IMR-90 (cell line): ENCODE measurements around the gene TNK1. TPM values are rescaled to one million over a fixed set of nuclear protein-coding genes. Genes with fewer than 3 reads are reported as not detected.

Source experiments
- ATAC-seq: fragments of 200-7000 bp; cut with Tn5 transposase; 2 replicates; pipeline ENCODE4 v1.9.1; 2020; ENCODE audit warnings: low read depth, mild to moderate bottlenecking, moderate library complexity
- BruUV-seq: library from RNA; stranded (reverse); fragments of 400-500 nt; replicated peaks from 2 replicates; lab custom pipeline; 2021; lab: Mats Ljungman, UMichigan
- CTCF ChIA-PET: fragments of 300-600 bp; formaldehyde crosslinking; extraction: SDS; loops from one replicate; lab custom pipeline; 2021; ENCODE audit warnings: antibody characterized with exemption; lab: Yijun Ruan, JAX
- POLR2A ChIA-PET: fragments of 300-600 bp; sonication (Branson Sonifier 250); formaldehyde crosslinking; loops from one replicate; lab custom pipeline; 2022; ENCODE audit warnings: antibody characterized with exemption; ENCODE audit not compliant: unreplicated experiment; lab: Charles Lee
- DNase-seq: peaks from one replicate; pipeline ENCODE4 v3.0.0; 2013
- H2AFZ ChIP-seq: replicated peaks from 2 replicates; pipeline ENCODE3; 2013; ENCODE audit warnings: low read length, mild to moderate bottlenecking; ENCODE audit not compliant: poor library complexity
- H2AK5ac ChIP-seq: 2 replicates; pipeline ENCODE4 v1.6.1; 2013; ENCODE audit warnings: low read depth, low read length, inconsistent platforms
- H2AK9ac ChIP-seq: replicated peaks from 2 replicates; pipeline ENCODE3; 2013; ENCODE audit warnings: mild to moderate bottlenecking, low read depth, low read length, moderate library complexity; ENCODE audit not compliant: poor library complexity
- H2BK120ac ChIP-seq: 2 replicates; pipeline ENCODE4 v1.6.1; 2013; ENCODE audit warnings: low read depth, low read length, inconsistent platforms
- H2BK15ac ChIP-seq: 3 replicates; pipeline ENCODE4 v1.6.1; 2013; ENCODE audit warnings: low read depth, low read length, inconsistent platforms
- H2BK20ac ChIP-seq: 2 replicates; pipeline ENCODE4 v1.6.1; 2013; ENCODE audit warnings: low read depth, mild to moderate bottlenecking, inconsistent platforms, low read length, moderate library complexity
- H2BK5ac ChIP-seq: 2 replicates; pipeline ENCODE4 v1.6.1; 2013; ENCODE audit warnings: mild to moderate bottlenecking, low read depth, low read length, inconsistent platforms; ENCODE audit not compliant: poor library complexity, severe bottlenecking
- H3K14ac ChIP-seq: replicated peaks from 2 replicates; pipeline ENCODE4 v1.6.1; 2013; ENCODE audit warnings: low read depth, low read length, inconsistent platforms
- H3K18ac ChIP-seq: 2 replicates; pipeline ENCODE4 v1.6.1; 2013; ENCODE audit warnings: low read depth, low read length, control low read depth
- H3K23ac ChIP-seq: 2 replicates; pipeline ENCODE4 v1.6.1; 2013; ENCODE audit warnings: low read depth, low read length, inconsistent platforms
- H3K27ac ChIP-seq: 2 replicates; pipeline ENCODE4 v1.5.1; 2013; ENCODE audit warnings: mild to moderate bottlenecking, control low read depth, low read length; ENCODE audit not compliant: insufficient read depth
- H3K27me3 ChIP-seq: 2 replicates; pipeline ENCODE4 v1.6.1; 2013; ENCODE audit warnings: low read length; ENCODE audit not compliant: control insufficient read depth, insufficient read depth
- H3K36me3 ChIP-seq: 2 replicates; pipeline ENCODE4 v1.6.1; 2013; ENCODE audit warnings: low read length, mixed read lengths; ENCODE audit not compliant: control insufficient read depth, insufficient read depth
- H3K4ac ChIP-seq: 2 replicates; pipeline ENCODE4 v1.6.1; 2013; ENCODE audit warnings: low read depth, low read length, inconsistent platforms
- H3K4me1 ChIP-seq: 2 replicates; pipeline ENCODE4 v1.6.1; 2013; ENCODE audit warnings: low read length, mixed read lengths; ENCODE audit not compliant: control insufficient read depth, insufficient read depth
- H3K4me2 ChIP-seq: 2 replicates; pipeline ENCODE4 v1.6.1; 2013; ENCODE audit warnings: low read depth, mild to moderate bottlenecking, control low read depth, low read length, moderate library complexity
- H3K4me3 ChIP-seq: 2 replicates; pipeline ENCODE4 v1.5.1; 2013; ENCODE audit warnings: low read depth, mild to moderate bottlenecking, control low read depth, low read length, moderate library complexity; ENCODE audit not compliant: insufficient read depth
- H3K56ac ChIP-seq: 2 replicates; pipeline ENCODE4 v1.6.1; 2013; ENCODE audit warnings: low read length, inconsistent platforms; ENCODE audit not compliant: insufficient read depth; ENCODE audit errors: extremely low read depth
- H3K79me1 ChIP-seq, 2 experiments: 2 replicates each; pipeline ENCODE4 v1.6.1; 2013; ENCODE audit warnings: low read length in 2 of 2, inconsistent platforms in 1 of 2, low read depth in 1 of 2
- H3K9ac ChIP-seq: 2 replicates; pipeline ENCODE4 v1.6.1; 2013; ENCODE audit warnings: low read depth, low read length, control low read depth
- H3K9me1 ChIP-seq: 2 replicates; pipeline ENCODE4 v1.6.1; 2013; ENCODE audit warnings: low read length, inconsistent platforms; ENCODE audit not compliant: insufficient read depth
- H3K9me3 ChIP-seq: 2 replicates; pipeline ENCODE4 v1.6.1; 2013; ENCODE audit warnings: low read length; ENCODE audit not compliant: control insufficient read depth, insufficient read depth
- H4K20me1 ChIP-seq: 2 replicates; pipeline ENCODE4 v1.6.1; 2013; ENCODE audit warnings: low read length, inconsistent platforms; ENCODE audit not compliant: insufficient read depth
- H4K5ac ChIP-seq: 2 replicates; pipeline ENCODE4 v1.6.1; 2013; ENCODE audit warnings: mild to moderate bottlenecking, low read depth, low read length, control low read depth
- H4K8ac ChIP-seq, 2 experiments: 2 replicates each; pipeline ENCODE4 v1.6.1; 2013; ENCODE audit warnings: low read depth in 2 of 2, low read length in 2 of 2, control low read depth in 1 of 2, inconsistent platforms in 1 of 2
- H4K91ac ChIP-seq: 2 replicates; pipeline ENCODE4 v1.6.1; 2013; ENCODE audit warnings: low read depth, low read length, inconsistent platforms; ENCODE audit not compliant: insufficient read depth
- BHLHE40 ChIP-seq: fragments of 150-350 bp; IDR thresholded peaks from 2 replicates; pipeline ENCODE4 v1.6.1; 2016; ENCODE audit warnings: mild to moderate bottlenecking, low read depth, low read length
- CEBPB ChIP-seq: IDR thresholded peaks from 2 replicates; pipeline ENCODE4 v1.6.1; 2012; ENCODE audit warnings: low read depth, low read length, improper control_type of control experiment
- CHD1 ChIP-seq: IDR thresholded peaks from 2 replicates; pipeline ENCODE4 v1.6.1; 2012; ENCODE audit warnings: low read depth, low read length, improper control_type of control experiment
- ELK1 ChIP-seq: fragments of 150-350 bp; IDR thresholded peaks from 2 replicates; pipeline ENCODE4 v1.6.1; 2016; ENCODE audit warnings: low read depth, mild to moderate bottlenecking, low read length, moderate library complexity, borderline replicate concordance
- MAZ ChIP-seq: IDR thresholded peaks from 2 replicates; pipeline ENCODE4 v1.6.1; 2012; ENCODE audit warnings: low read depth, mild to moderate bottlenecking, low read length, improper control_type of control experiment, moderate library complexity, borderline replicate concordance
- MXI1 ChIP-seq: IDR thresholded peaks from 2 replicates; pipeline ENCODE4 v1.6.1; 2012; ENCODE audit warnings: low read depth, mild to moderate bottlenecking, low read length, moderate library complexity, borderline replicate concordance
- NFE2L2 ChIP-seq: fragments of 150-350 bp; IDR thresholded peaks from 2 replicates; pipeline ENCODE4 v1.6.1; 2016; ENCODE audit warnings: low read depth, mild to moderate bottlenecking, low read length
- POLR2A ChIP-seq: IDR thresholded peaks from 2 replicates; pipeline ENCODE4 v1.6.1; 2012; ENCODE audit warnings: mild to moderate bottlenecking, low read depth, low read length
- RAD21 ChIP-seq: IDR thresholded peaks from 2 replicates; pipeline ENCODE4 v1.6.1; 2012; ENCODE audit warnings: low read length, improper control_type of control experiment
- RCOR1 ChIP-seq: IDR thresholded peaks from 2 replicates; pipeline ENCODE4 v1.6.1; 2012; ENCODE audit warnings: mild to moderate bottlenecking, low read length, improper control_type of control experiment; ENCODE audit not compliant: insufficient replicate concordance
- RFX5 ChIP-seq: IDR thresholded peaks from 2 replicates; pipeline ENCODE4 v1.8.0; 2012; ENCODE audit warnings: low read depth, mild to moderate bottlenecking, low read length, moderate library complexity
- SMC3 ChIP-seq: fragments of 150-350 bp; IDR thresholded peaks from 2 replicates; pipeline ENCODE4 v1.6.1; 2016; ENCODE audit warnings: low read depth, mild to moderate bottlenecking, antibody characterized with exemption, low read length, moderate library complexity
- WGBS, 2 experiments: methylation state at CpG; one replicate each; pipeline versions ENCODE4 v1.1.5 to v1.1.7; 2013; ENCODE audit warnings: missing lambda C conversion rate in 2 of 2; ENCODE audit not compliant: insufficient read length in 1 of 2; ENCODE audit errors: extremely low coverage in 2 of 2; 5-methylcytosine and 5-hydroxymethylcytosine counted together
- dilution Hi-C: fragments of 300-500 bp; cut with HindIII; formaldehyde crosslinking; loops from one replicate; pipeline ENCODE4 v1.14.3; 2018; ENCODE audit warnings: low sequenced_read_pairs; ENCODE audit not compliant: unreplicated experiment
- in situ Hi-C: fragments of 300-500 bp; cut with MboI; formaldehyde crosslinking; loops from 3 replicates; pipeline ENCODE4 v1.14.3; 2019; ENCODE audit warnings: low sequenced_read_pairs, inconsistent platforms, mixed read lengths
- intact Hi-C: fragments of 100-400 bp; cut with micrococcal nuclease; formaldehyde crosslinking; loops from 2 replicates; pipeline ENCODE4 v1.10.0; 2022
- polyA plus RNA-seq, 3 experiments: library from polyadenylated mRNA; depleted of rRNA; stranded (reverse); fragments of >200 nt; gene quantifications; 2 replicates each; pipeline ENCODE4 v1.2.3, GENCODE V29; 2012; ENCODE audit warnings: low replicate concordance in 1 of 3
- total RNA-seq: library from RNA; depleted of rRNA; stranded (reverse); fragments of >200 nt; gene quantifications from 2 replicates; pipeline ENCODE4 v1.2.3, GENCODE V29; 2012
- TF ChIP-seq, protein P1 (sequence below): conservative IDR thresholded peaks from 2 replicates; pipeline ENCODE4 v1.5.1; 2012; ENCODE audit warnings: mild to moderate bottlenecking, low read depth, low read length, improper control_type of control experiment
- TF ChIP-seq, protein P2 (sequence below): fragments of 150-350 bp; IDR thresholded peaks from 2 replicates; pipeline ENCODE4 v1.6.1; 2017; ENCODE audit warnings: mild to moderate bottlenecking, antibody characterized with exemption, low read length, low read depth

TNK1 gene
- total and polyA plus RNA-seq, 2 of the 4 experiments (the other 2 are of a cell fraction), result 0.44 to 0.54 TPM

DNA sequence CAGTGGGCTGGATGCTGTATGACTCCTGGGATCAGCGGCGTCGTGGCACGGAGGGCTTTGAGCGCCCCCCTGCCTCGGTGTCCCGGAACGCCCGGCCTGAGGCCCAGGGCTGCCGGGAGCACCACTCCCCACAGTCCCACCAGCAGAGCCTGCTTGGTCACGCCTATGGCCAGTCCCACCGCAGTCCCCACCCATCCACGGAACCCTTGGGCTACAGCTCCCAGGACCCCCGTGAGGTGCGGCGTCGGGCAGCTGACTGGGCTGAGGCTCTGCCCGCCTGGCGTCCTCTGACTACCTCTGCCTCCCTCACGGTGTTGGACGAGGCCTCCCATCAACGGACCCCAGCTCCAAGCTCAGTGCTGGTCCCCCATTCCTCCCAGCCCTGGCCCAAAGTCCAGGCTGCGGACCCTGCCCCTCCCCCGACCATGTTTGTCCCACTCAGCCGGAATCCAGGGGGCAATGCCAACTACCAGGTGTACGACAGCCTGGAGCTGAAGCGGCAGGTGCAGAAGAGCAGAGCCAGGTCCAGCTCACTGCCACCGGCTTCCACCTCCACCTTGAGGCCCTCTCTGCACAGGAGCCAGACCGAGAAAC is 46.1 kb downstream of the TNK1 start:
- H3K9me1 ChIP-seq, result 0 out of 2 replicates have a peak, but pooled peaks cover 3% of the 10 kb centered on the region
- no peak overlapping the region for H2BK120ac ChIP-seq
- no peak overlapping the region for H3K27ac ChIP-seq
- H3K56ac ChIP-seq, result no peak overlapping the region
- in situ Hi-C loops (no loop called here), dilution Hi-C loops (no loop called here), intact Hi-C loops (no loop called here)
- H3K4ac ChIP-seq, result no peak overlapping the region
- no peaks in the 10 kb centered on the region for H3K4me1 ChIP-seq
- H4K5ac ChIP-seq, result no peak overlapping the region
- no peak for DNase-seq
- BruUV-seq, result no TSS peak
- peaks cover 2% of the 10 kb centered on the region; the same call in 1 of the 2 replicates for H3K27me3 ChIP-seq
- no peak overlapping the region for H3K23ac ChIP-seq
- no peak overlapping the region for H2BK20ac ChIP-seq
- peak overlapping the region; percentile 72 for H2AK9ac ChIP-seq
- no peaks in the 10 kb centered on the region for H4K20me1 ChIP-seq
- ATAC-seq, result no peak
- no peak overlapping the region for H2AK5ac ChIP-seq
- no peak overlapping the region for H2AFZ ChIP-seq
- no peak overlapping the region for H4K91ac ChIP-seq
- no peak overlapping the region for H4K8ac ChIP-seq
- H3K36me3 ChIP-seq, result no peaks in the 10 kb centered on the region
- WGBS, 2 experiments, result 93% methylated on average over 17 of the region's 29 CpGs; no CpG with 5 or more reads in 1 of the 2 experiments
- no peak overlapping the region for H2BK15ac ChIP-seq
- no peaks in the 10 kb centered on the region for H3K9me3 ChIP-seq
- no peaks in the 10 kb centered on the region for H3K79me1 ChIP-seq
- no peak overlapping the region for H3K9ac ChIP-seq
- H3K4me2 ChIP-seq, result no peak overlapping the region
- no peak overlapping the region for H3K4me3 ChIP-seq
- ChIA-PET CTCF (interaction anchor here (1.1 kb wide), 1 partner anchor 9 kb away, joined by 3 read pairs; no protein-coding TSS in a partner anchor), POLR2A (no interaction called here)
- no peak overlapping the region for H3K18ac ChIP-seq
- TF ChIP-seq RCOR1 (no peak), CHD1 (no peak), NFE2L2 (no peak), SMC3 (no peak), POLR2A (no peak), MAZ (no peak), MXI1 (no peak), BHLHE40 (no peak), RFX5 (no peak), ELK1 (no peak), RAD21 (no peak), CEBPB (no peak)
- TF ChIP-seq, protein P1, sequence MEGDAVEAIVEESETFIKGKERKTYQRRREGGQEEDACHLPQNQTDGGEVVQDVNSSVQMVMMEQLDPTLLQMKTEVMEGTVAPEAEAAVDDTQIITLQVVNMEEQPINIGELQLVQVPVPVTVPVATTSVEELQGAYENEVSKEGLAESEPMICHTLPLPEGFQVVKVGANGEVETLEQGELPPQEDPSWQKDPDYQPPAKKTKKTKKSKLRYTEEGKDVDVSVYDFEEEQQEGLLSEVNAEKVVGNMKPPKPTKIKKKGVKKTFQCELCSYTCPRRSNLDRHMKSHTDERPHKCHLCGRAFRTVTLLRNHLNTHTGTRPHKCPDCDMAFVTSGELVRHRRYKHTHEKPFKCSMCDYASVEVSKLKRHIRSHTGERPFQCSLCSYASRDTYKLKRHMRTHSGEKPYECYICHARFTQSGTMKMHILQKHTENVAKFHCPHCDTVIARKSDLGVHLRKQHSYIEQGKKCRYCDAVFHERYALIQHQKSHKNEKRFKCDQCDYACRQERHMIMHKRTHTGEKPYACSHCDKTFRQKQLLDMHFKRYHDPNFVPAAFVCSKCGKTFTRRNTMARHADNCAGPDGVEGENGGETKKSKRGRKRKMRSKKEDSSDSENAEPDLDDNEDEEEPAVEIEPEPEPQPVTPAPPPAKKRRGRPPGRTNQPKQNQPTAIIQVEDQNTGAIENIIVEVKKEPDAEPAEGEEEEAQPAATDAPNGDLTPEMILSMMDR, result no peak
- TF ChIP-seq, protein P2, sequence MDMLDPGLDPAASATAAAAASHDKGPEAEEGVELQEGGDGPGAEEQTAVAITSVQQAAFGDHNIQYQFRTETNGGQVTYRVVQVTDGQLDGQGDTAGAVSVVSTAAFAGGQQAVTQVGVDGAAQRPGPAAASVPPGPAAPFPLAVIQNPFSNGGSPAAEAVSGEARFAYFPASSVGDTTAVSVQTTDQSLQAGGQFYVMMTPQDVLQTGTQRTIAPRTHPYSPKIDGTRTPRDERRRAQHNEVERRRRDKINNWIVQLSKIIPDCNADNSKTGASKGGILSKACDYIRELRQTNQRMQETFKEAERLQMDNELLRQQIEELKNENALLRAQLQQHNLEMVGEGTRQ, result no peak
- no peak overlapping the region for H2BK5ac ChIP-seq
- H3K14ac ChIP-seq, result no peak overlapping the region
